A549 (cell line): ENCODE results near the gene VASH2. TPM values are rescaled to one million over a fixed set of nuclear protein-coding genes. Genes with fewer than 3 reads are reported as not detected.

Experiments
- ATAC-seq, 2 experiments: fragments of 200-7000 bp in 1 of 2; fragments of >200 bp in 1 of 2; cut with Nextera tagmentation in 1 of 2; cut with Tn5 transposase in 1 of 2; 3 replicates each; pipeline versions ENCODE4 v1.8.0 to v1.9.1; 2018 to 2020; ENCODE audit warnings: mild to moderate bottlenecking in 1 of 2, moderate library complexity in 1 of 2
- CTCF ChIA-PET: fragments of 300-600 bp; sonication (Branson Sonifier 250); formaldehyde crosslinking; extraction: SDS; loops from one replicate; lab custom pipeline; 2021; ENCODE audit warnings: antibody characterized with exemption, inconsistent platforms; lab: Yijun Ruan, JAX
- POLR2A ChIA-PET: fragments of 350-600 bp; formaldehyde crosslinking; extraction: SDS; loops from one replicate; lab custom pipeline; 2021; ENCODE audit warnings: antibody characterized with exemption, inconsistent platforms; lab: Yijun Ruan, JAX
- DNase-seq, 2 experiments: peaks; one replicate each; pipeline versions ENCODE4 v3.0.0 to v3.0.0-alpha.2; 2011 to 2016; ENCODE audit warnings: low read depth in 1 of 2, low spot score in 1 of 2
- FAIRE-seq: peaks from 2 replicates; lab custom pipeline; 2011; peaks lifted over from hg19 to GRCh38; lab: Jason Lieb, UNC
- H3K27ac ChIP-seq, 2 experiments: fragments of >200 bp; sonication (Bioruptor Twin); formaldehyde crosslinking; 3 replicates each; pipeline ENCODE4 v1.5.1; 2016 to 2017
- H3K4me1 ChIP-seq: fragments of >200 bp; sonication (Bioruptor Twin); formaldehyde crosslinking; 3 replicates; pipeline ENCODE4 v1.6.1; 2016
- H3K4me2 ChIP-seq: fragments of >200 bp; sonication (Bioruptor Twin); formaldehyde crosslinking; 3 replicates; pipeline ENCODE4 v1.6.1; 2016
- H3K4me3 ChIP-seq: fragments of >200 bp; sonication (Bioruptor Twin); formaldehyde crosslinking; 3 replicates; pipeline ENCODE4 v1.5.1; 2016
- H3K9me3 ChIP-seq: fragments of >200 bp; sonication (Bioruptor Twin); formaldehyde crosslinking; 3 replicates; pipeline ENCODE4 v1.6.1; 2016
- BHLHE40 ChIP-seq: IDR thresholded peaks from 2 replicates; pipeline ENCODE4 v1.6.1; 2012; ENCODE audit warnings: low read depth, low read length, inconsistent platforms
- CHD2 ChIP-seq: fragments of 150-350 bp; IDR thresholded peaks from 2 replicates; pipeline ENCODE4 v1.6.1; 2014; ENCODE audit warnings: low read length; ENCODE audit not compliant: partially characterized antibody
- CTCF ChIP-seq: fragments of >200 bp; sonication (Bioruptor Twin); formaldehyde crosslinking; IDR thresholded peaks from 3 replicates; pipeline ENCODE4 v1.5.1; 2016
- ELK1 ChIP-seq: fragments of 150-350 bp; IDR thresholded peaks from 2 replicates; pipeline ENCODE4 v1.6.1; 2014; ENCODE audit warnings: low read depth, mild to moderate bottlenecking, low read length
- EP300 ChIP-seq, 2 experiments: fragments of >200 bp; sonication (Bioruptor Twin); formaldehyde crosslinking; IDR thresholded peaks; 2 replicates in 1 of 2; 3 replicates in 1 of 2; pipeline ENCODE4 v1.6.1; 2016 to 2017
- ESRRA ChIP-seq: fragments of 150-350 bp; IDR thresholded peaks from 2 replicates; pipeline ENCODE4 v1.6.1; 2014; ENCODE audit warnings: mild to moderate bottlenecking, low read length, borderline replicate concordance
- FOSL2 ChIP-seq, 2 experiments: fragments of 450-650 bp in 1 of 2; fragments of >200 bp in 1 of 2; sonication (Bioruptor Twin) in 1 of 2; formaldehyde crosslinking; IDR thresholded peaks; 2 replicates each; pipeline versions ENCODE4 v1.5.0 to v1.6.1; 2016 to 2020; ENCODE audit warnings: mild to moderate bottlenecking in 1 of 2, moderate library complexity in 1 of 2
- FOXS1 ChIP-seq: fragments of 250-450 bp; sonication (Bioruptor Pico); IDR thresholded peaks from 2 replicates; pipeline ENCODE4 v1.5.0; 2020; ENCODE audit warnings: mild to moderate bottlenecking, moderate library complexity
- HDAC2 ChIP-seq: fragments of 200-600 bp; sonication (generic); IDR thresholded peaks from 2 replicates; pipeline ENCODE4 v1.6.1; 2016
- HEYL ChIP-seq: fragments of 250-450 bp; sonication (Bioruptor Pico); IDR thresholded peaks from 2 replicates; pipeline ENCODE4 v1.8.0; 2021; ENCODE audit warnings: mild to moderate bottlenecking, moderate library complexity
- HOXB5 ChIP-seq: fragments of 250-450 bp; sonication (Bioruptor Pico); IDR thresholded peaks from 2 replicates; pipeline ENCODE4 v1.5.0; 2020; ENCODE audit warnings: mild to moderate bottlenecking, moderate library complexity
- JUN ChIP-seq, 2 experiments: fragments of >200 bp; sonication (Bioruptor Twin); formaldehyde crosslinking; IDR thresholded peaks; 2 replicates in 1 of 2; 3 replicates in 1 of 2; pipeline ENCODE4 v1.6.1; 2016 to 2017
- KDM1A ChIP-seq: fragments of 200-600 bp; sonication (generic); IDR thresholded peaks from 2 replicates; pipeline ENCODE4 v1.6.1; 2016; ENCODE audit warnings: low read depth, mild to moderate bottlenecking
- MAX ChIP-seq: IDR thresholded peaks from 2 replicates; pipeline ENCODE4 v1.6.1; 2012
- MYC ChIP-seq: IDR thresholded peaks from 2 replicates; pipeline ENCODE4 v1.6.1; 2012; ENCODE audit warnings: mild to moderate bottlenecking, inconsistent platforms, low read length, improper control_type of control experiment, borderline replicate concordance
- NFE2L2 ChIP-seq: fragments of 150-350 bp; conservative IDR thresholded peaks from 2 replicates; pipeline ENCODE4 v1.6.1; 2014; ENCODE audit warnings: low read length
- RARB ChIP-seq: fragments of 250-450 bp; sonication (Bioruptor Pico); IDR thresholded peaks from 2 replicates; pipeline ENCODE4 v1.8.0; 2021; ENCODE audit warnings: mild to moderate bottlenecking, moderate library complexity
- RCOR1 ChIP-seq: fragments of 150-350 bp; IDR thresholded peaks from 2 replicates; pipeline ENCODE4 v1.6.1; 2014; ENCODE audit warnings: antibody characterized with exemption, low read length, low read depth
- RNF2 ChIP-seq: fragments of 200-600 bp; sonication (generic); IDR thresholded peaks from 2 replicates; pipeline ENCODE4 v1.6.1; 2016; ENCODE audit warnings: low read depth, mild to moderate bottlenecking, antibody characterized with exemption, moderate library complexity, borderline replicate concordance
- SMC3 ChIP-seq: fragments of >200 bp; sonication (Bioruptor Twin); formaldehyde crosslinking; IDR thresholded peaks from 3 replicates; pipeline ENCODE4 v1.6.1; 2018; ENCODE audit warnings: inconsistent platforms
- SREBF2 ChIP-seq: fragments of 450-650 bp; IDR thresholded peaks from 2 replicates; pipeline ENCODE4 v1.6.1; 2014; ENCODE audit warnings: mild to moderate bottlenecking, moderate library complexity
- TFCP2L1 ChIP-seq: fragments of 250-450 bp; sonication (Bioruptor Pico); IDR thresholded peaks from 2 replicates; pipeline ENCODE4 v1.5.0; 2021; ENCODE audit warnings: mild to moderate bottlenecking
- TP53 ChIP-seq: fragments of 250-450 bp; sonication (Bioruptor Pico); IDR thresholded peaks from 2 replicates; pipeline ENCODE4 v1.5.0; 2021; ENCODE audit warnings: mild to moderate bottlenecking, moderate library complexity
- ZFP36 ChIP-seq: fragments of 450-650 bp; IDR thresholded peaks from 2 replicates; pipeline ENCODE4 v1.6.1; 2014; ENCODE audit warnings: borderline replicate concordance; ENCODE audit not compliant: partially characterized antibody
- ZNF302 ChIP-seq: fragments of 250-450 bp; sonication (Bioruptor Pico); IDR thresholded peaks from 2 replicates; pipeline ENCODE4 v1.9.0; 2021; ENCODE audit warnings: inconsistent platforms, mild to moderate bottlenecking, moderate library complexity
- ZSCAN20 ChIP-seq: fragments of 250-450 bp; sonication (Bioruptor Pico); IDR thresholded peaks from 2 replicates; pipeline ENCODE4 v1.8.0; 2022; ENCODE audit warnings: mild to moderate bottlenecking, moderate library complexity
- whole genome bisulfite sequencing: methylation state at CpG from one replicate; pipeline ENCODE4 v1.1.6; 2017; ENCODE audit errors: missing lambda C conversion rate; 5-methylcytosine and 5-hydroxymethylcytosine counted together
- polyA plus RNA-seq, 4 experiments: library from polyadenylated mRNA; depleted of rRNA in 3 of 4; stranded (reverse); fragments of >200 nt; fragmentation: RNase III in 1 of 4; extraction: RNeasy Plus Mini Kit Qiagen cat#74134 plus additional on column Dnase treatment in 1 of 4; gene quantifications; 2 replicates in 3 of 4; 3 replicates in 1 of 4; pipeline ENCODE4 v1.2.3, GENCODE V29; 2011 to 2017
- TF ChIP-seq, protein P1 (sequence below): fragments of 250-450 bp; sonication (Bioruptor Pico); IDR thresholded peaks from 2 replicates; pipeline ENCODE4 v1.5.0; 2021; ENCODE audit warnings: mild to moderate bottlenecking, moderate library complexity, borderline replicate concordance

Gene VASH2
- polyA plus RNA-seq, 2 of the 4 experiments (the other 2 are of a cell fraction), result 3.4 to 4.7 TPM

GRCh38 chr1:212974711-212975110 is 24.4 kb downstream of the VASH2 start:
- FAIRE-seq, result no peak
- Histone ChIP-seq H3K9me3 (no peaks in the 10 kb centered on the region), H3K4me1 (no peaks in the 10 kb centered on the region), H3K4me3 (no peak overlapping the region), H3K27ac (no peak overlapping the region), H3K4me2 (no peak overlapping the region)
- TF ChIP-seq, protein P1, sequence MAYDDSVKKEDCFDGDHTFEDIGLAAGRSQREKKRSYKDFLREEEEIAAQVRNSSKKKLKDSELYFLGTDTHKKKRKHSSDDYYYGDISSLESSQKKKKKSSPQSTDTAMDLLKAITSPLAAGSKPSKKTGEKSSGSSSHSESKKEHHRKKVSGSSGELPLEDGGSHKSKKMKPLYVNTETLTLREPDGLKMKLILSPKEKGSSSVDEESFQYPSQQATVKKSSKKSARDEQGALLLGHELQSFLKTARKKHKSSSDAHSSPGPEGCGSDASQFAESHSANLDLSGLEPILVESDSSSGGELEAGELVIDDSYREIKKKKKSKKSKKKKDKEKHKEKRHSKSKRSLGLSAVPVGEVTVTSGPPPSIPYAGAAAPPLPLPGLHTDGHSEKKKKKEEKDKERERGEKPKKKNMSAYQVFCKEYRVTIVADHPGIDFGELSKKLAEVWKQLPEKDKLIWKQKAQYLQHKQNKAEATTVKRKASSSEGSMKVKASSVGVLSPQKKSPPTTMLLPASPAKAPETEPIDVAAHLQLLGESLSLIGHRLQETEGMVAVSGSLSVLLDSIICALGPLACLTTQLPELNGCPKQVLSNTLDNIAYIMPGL (CRISPR knock-in tag), result no peak
- no peak for TF ChIP-seq ZFP36
- no peak for TF ChIP-seq HEYL (CRISPR knock-in tag)
- no peak for TF ChIP-seq MYC
- no peak for TF ChIP-seq TP53 (CRISPR knock-in tag)
- no peak for TF ChIP-seq TFCP2L1 (CRISPR knock-in tag)
- no peak for TF ChIP-seq BHLHE40
- no peak for TF ChIP-seq SREBF2
- no peak for TF ChIP-seq MAX
- no peak for TF ChIP-seq KDM1A
- no peak for TF ChIP-seq ZSCAN20 (CRISPR knock-in tag)
- no peak for TF ChIP-seq CHD2
- 71% methylated on average over 6 of the region's 6 CpGs for WGBS
- no peak for ATAC-seq
- CTCF ChIA-PET, result interaction anchor here (1.0 kb wide), 1 partner anchor 20 kb away, joined by 3 read pairs; no protein-coding TSS in a partner anchor
- POLR2A ChIA-PET, result no interaction called here
- no peak for DNase-seq

DNA sequence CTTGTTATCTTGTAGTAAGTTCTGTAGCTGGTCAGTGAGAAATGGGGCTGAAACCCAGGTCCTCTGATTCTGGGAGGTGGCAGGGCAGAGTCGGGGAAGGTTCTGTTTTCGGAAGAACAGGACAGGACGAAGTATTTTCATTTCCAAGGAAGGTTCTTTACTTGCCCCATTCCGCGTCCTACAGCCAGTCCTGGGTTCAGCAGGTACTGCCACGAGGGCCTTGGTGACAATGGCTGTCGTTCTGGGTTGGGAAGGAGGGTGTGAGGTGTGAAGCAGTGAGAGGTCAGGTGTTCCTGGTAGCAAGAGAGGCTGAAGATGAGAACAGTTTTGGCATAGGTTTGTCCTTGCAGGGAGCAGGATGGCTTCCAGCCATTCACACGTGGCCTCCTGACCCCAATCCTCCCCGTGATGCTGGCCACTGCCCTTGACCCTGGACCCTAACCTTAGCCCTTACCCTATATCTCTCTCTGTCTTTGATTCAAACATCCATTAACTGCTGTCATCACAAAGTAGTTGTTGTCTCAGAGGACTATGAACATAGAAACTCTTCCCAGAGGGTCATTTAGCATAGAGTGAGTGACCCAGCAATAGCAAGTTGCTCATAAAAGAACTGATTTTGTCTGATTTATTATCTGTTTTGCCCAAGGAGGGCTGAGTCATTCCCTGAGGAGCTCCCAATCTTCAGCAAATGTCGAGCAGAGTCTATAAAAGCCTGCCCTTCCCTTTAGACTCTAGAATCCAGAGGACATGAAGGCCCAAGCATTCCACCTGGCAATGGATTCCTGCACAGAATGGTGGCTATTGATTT is 25.0 kb downstream of the VASH2 start:
- FAIRE-seq, result no peak
- 65% methylated on average over 10 of the region's 10 CpGs for WGBS
- ATAC-seq, result no peak
- Histone ChIP-seq H3K4me3 (no peak overlapping the region), H3K4me2 (no peak overlapping the region), H3K27ac (no peak overlapping the region), H3K9me3 (no peaks in the 10 kb centered on the region), H3K4me1 (peaks cover 5% of the 10 kb centered on the region; the same call in 2 of the 3 replicates)
- no peak for DNase-seq
- POLR2A ChIA-PET, result no interaction called here
- TF ChIP-seq RNF2 (no peak), SMC3 (no peak), RARB (CRISPR knock-in tag) (no peak), EP300 (IDR thresholded peaks at IDR 0.05) (no peak), NFE2L2 (no peak)
- CTCF ChIA-PET, result interaction anchor here (5.0 kb wide), 1 partner anchor 8 kb away, joined by 27 read pairs; no protein-coding TSS in a partner anchor

- WGBS, result 78% methylated on average over 9 of the region's 9 CpGs
- POLR2A ChIA-PET, result no interaction called here
- FAIRE-seq (no peak), ATAC-seq (no peak), DNase-seq (no peak)
- peaks cover 18% of the 10 kb centered on the region for H3K4me1 ChIP-seq
- CTCF ChIA-PET, result interaction anchor here (0.8 to 5.0 kb wide), 2 partner anchors 9 to 26 kb away, joined by 3 to 27 read pairs; no protein-coding TSS in a partner anchor
- TF ChIP-seq FOSL2 (IDR thresholded peaks at IDR 0.05) (no peak), FOSL2 (CRISPR knock-in tag; IDR thresholded peaks at IDR 0.05) (no peak), SREBF2 (no peak), JUN (IDR thresholded peaks at IDR 0.05) (no peak), HDAC2 (no peak), RNF2 (no peak), HOXB5 (CRISPR knock-in tag) (no peak), ZNF302 (CRISPR knock-in tag) (no peak), NFE2L2 (no peak), CTCF (no peak), ESRRA (no peak), ELK1 (no peak), FOXS1 (no peak), RCOR1 (no peak), CHD2 (no peak)
- no peak overlapping the region for H3K27ac ChIP-seq
- no peak overlapping the region for H3K4me2 ChIP-seq
- no peaks in the 10 kb centered on the region for H3K9me3 ChIP-seq
- H3K4me3 ChIP-seq, result no peak overlapping the region
These were observed 26.2 kb downstream of the VASH2 start for GRCh38 chr1:212976586-212976985.
